Fibroblast of lung (primary cell): ENCODE measurements around the gene PAGE2.

Experiments
- CTCF ChIP-seq, 2 donors: IDR thresholded peaks in 1 of 2; conservative IDR thresholded peaks in 1 of 2; 1 replicate in 1 of 2; 2 replicates in 1 of 2; pipeline ENCODE4 v1.5.1; 2011 to 2012; ENCODE audit warnings: low read length in 2 of 2, control low read depth in 1 of 2, inconsistent platforms in 1 of 2, low read depth in 1 of 2, mild to moderate bottlenecking in 1 of 2
- EZH2 ChIP-seq: IDR thresholded peaks from 2 replicates; pipeline ENCODE4 v1.5.1; 2012; ENCODE audit warnings: low read length, control low read depth, mild to moderate bottlenecking; ENCODE audit errors: missing control alignments

- TF ChIP-seq CTCF (conservative IDR thresholded peaks at IDR 0.05 in 1 of 2, IDR thresholded peaks at IDR 0.05 in 1 of 2; ENCODE audit: low read depth in 1 of 2, low read length in 2 of 2) (no peak), EZH2 (no peak)
These were observed 31.8 kb upstream of the PAGE2 start for GRCh38 chrX:55056820-55057674.
